Adrenal gland (tissue), 12 donors: ENCODE data around the gene DNAH8. TPM values are rescaled to one million over a fixed set of nuclear protein-coding genes. Genes with fewer than 3 reads are reported as not detected.

Experiments used
- DNase-seq, 7 donors: peaks; one replicate each; pipeline ENCODE4 v3.0.0-alpha.2; 2019 to 2020
- H3K27ac ChIP-seq, 5 donors: fragments of 200-600 bp; sonication (generic) in 4 of 5; 1 replicate in 3 of 5; 2 replicates in 2 of 5; pipeline versions ENCODE4 v1.5.1 to v1.8.0; 2016 to 2020; ENCODE audit warnings: mild to moderate bottlenecking in 1 of 5
- H3K27me3 ChIP-seq: fragments of 200-600 bp; 2 replicates; pipeline ENCODE4 v1.8.0; 2021
- H3K36me3 ChIP-seq, 2 donors: fragments of 200-600 bp; replicated peaks in 1 of 2; 1 replicate in 1 of 2; 2 replicates in 1 of 2; pipeline versions ENCODE4 v1.5.1 to v1.8.0; 2018 to 2022
- H3K4me1 ChIP-seq, 2 donors: fragments of 200-600 bp; replicated peaks in 1 of 2; 1 replicate in 1 of 2; 2 replicates in 1 of 2; pipeline versions ENCODE4 v1.5.1 to v1.8.0; 2018 to 2021
- H3K4me3 ChIP-seq, 4 donors: fragments of 200-600 bp; sonication (generic) in 3 of 4; one replicate each; pipeline ENCODE4 v1.5.1; 2016 to 2018
- H3K9me3 ChIP-seq, 3 donors: fragments of 200-600 bp; sonication (generic) in 1 of 3; replicated peaks in 1 of 3; 1 replicate in 2 of 3; 2 replicates in 1 of 3; pipeline versions ENCODE4 v1.5.1 to v1.8.0; 2016 to 2021
- POLR2A ChIP-seq, 2 donors: fragments of 450-650 bp; IDR thresholded peaks; one replicate each; pipeline ENCODE4 v1.6.1; 2017; ENCODE audit warnings: antibody characterized with exemption in 2 of 2, mild to moderate bottlenecking in 2 of 2, moderate library complexity in 1 of 2
- WGBS, 4 donors: extraction: QIAGEN DNeasy Blood & Tissue Kit in 2 of 4; methylation state at CpG; one replicate each; pipeline versions ENCODE4 v1.1.5 to v1.1.7; 2013 to 2017; 5-methylcytosine and 5-hydroxymethylcytosine counted together
- intact Hi-C, 2 donors: fragments of 100-400 bp; cut with DNase I; formaldehyde crosslinking; loops; one replicate each; pipeline versions ENCODE4 v1.14.1 to v1.15.0; 2022 to 2023
- polyA plus RNA-seq, 3 donors: library from polyadenylated mRNA; stranded (reverse); fragments of 200-250 nt in 2 of 3; fragments of 350-450 nt in 1 of 3; fragmentation: Illumina TruSeq in 1 of 3; extraction: RNeasy Lipid Tissue Mini Kit (QIAGEN cat#74804) in 1 of 3; gene quantifications; one replicate each; pipeline ENCODE4 v1.2.3, GENCODE V29; 2013 to 2014
- total RNA-seq, 9 donors: library from RNA; depleted of rRNA in 4 of 9; stranded (reverse); fragments of >200 nt in 4 of 9; fragments of 120-200 nt in 1 of 9; fragmentation: NEBNext Ultra II Directional in 1 of 9; extraction: Animal tissue kit (Norgen Biotek cat#: 25700) in 1 of 9; gene quantifications; one replicate each; pipeline versions ENCODE4 v1.1.0 to v1.2.4, GENCODE V29; 2013 to 2023
- TF ChIP-seq, protein P1 (sequence below), 6 experiments: fragments of 450-650 bp in 4 of 6; fragments of 200-600 bp in 2 of 6; sonication (generic) in 1 of 6; IDR thresholded peaks; 1 replicate in 5 of 6; 2 replicates in 1 of 6; pipeline versions ENCODE4 v1.5.1 to v1.8.0; 2016 to 2021; ENCODE audit warnings: antibody characterized with exemption in 6 of 6, mild to moderate bottlenecking in 2 of 6, moderate library complexity in 1 of 6
- donor health status: healthy with polysubstance abuse.
- donor health status: Bipolar disorder and iron deficiency.
- donor health status: DM: yes; HTN: yes; CAD: no.
- donor health status: DM: no; HTN: no; CAD: no.
- donor health status: DM: no; HTN: no; CAD: no.
- donor health status: DM: yes; HTN: yes; CAD: no.

Gene DNAH8
- total and polyA plus RNA-seq, 12 donors: under 0.01 to 0.02 TPM; not detected in 10

DNA sequence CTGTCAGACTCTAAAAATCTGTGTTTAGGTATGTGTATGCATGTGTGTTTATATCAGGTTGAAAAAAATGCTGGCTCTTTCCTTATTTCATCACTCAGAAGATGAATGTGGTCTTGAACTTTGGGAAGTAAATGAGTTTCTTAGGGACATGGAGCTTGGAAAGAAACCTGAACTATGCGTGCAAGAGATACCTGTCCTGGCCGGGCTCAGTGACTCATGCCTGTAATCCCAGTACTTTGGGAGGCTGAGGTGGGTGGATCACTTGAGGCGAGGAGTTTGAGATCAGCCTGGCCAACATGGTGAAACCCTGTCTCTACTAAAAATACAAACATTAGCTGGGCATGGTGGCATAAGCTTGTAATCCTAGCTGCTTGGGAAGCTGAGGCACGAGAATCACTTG lies 329.1 kb downstream of the DNAH8 start:
- H3K4me1 ChIP-seq: peaks cover 0 to 7% of the 10 kb centered on the region in 2 donors
- no peaks in the 10 kb centered on the region for H3K36me3 ChIP-seq
- no peak for TF ChIP-seq POLR2A (IDR thresholded peaks at IDR 0.05)
- TF ChIP-seq, protein P1, sequence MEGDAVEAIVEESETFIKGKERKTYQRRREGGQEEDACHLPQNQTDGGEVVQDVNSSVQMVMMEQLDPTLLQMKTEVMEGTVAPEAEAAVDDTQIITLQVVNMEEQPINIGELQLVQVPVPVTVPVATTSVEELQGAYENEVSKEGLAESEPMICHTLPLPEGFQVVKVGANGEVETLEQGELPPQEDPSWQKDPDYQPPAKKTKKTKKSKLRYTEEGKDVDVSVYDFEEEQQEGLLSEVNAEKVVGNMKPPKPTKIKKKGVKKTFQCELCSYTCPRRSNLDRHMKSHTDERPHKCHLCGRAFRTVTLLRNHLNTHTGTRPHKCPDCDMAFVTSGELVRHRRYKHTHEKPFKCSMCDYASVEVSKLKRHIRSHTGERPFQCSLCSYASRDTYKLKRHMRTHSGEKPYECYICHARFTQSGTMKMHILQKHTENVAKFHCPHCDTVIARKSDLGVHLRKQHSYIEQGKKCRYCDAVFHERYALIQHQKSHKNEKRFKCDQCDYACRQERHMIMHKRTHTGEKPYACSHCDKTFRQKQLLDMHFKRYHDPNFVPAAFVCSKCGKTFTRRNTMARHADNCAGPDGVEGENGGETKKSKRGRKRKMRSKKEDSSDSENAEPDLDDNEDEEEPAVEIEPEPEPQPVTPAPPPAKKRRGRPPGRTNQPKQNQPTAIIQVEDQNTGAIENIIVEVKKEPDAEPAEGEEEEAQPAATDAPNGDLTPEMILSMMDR (IDR thresholded peaks at IDR 0.05): no peak
- WGBS, 4 donors: 84 to 87% (median 85%) methylated on average over 4 of the region's 4 CpGs
- H3K4me3 ChIP-seq: no peak overlapping the region
- H3K9me3 ChIP-seq: no peaks in the 10 kb centered on the region
- no peak overlapping the region for H3K27ac ChIP-seq
- intact Hi-C loops: no loop called here
- H3K27me3 ChIP-seq: peaks cover 23% of the 10 kb centered on the region
- DNase-seq: no peak

DNA sequence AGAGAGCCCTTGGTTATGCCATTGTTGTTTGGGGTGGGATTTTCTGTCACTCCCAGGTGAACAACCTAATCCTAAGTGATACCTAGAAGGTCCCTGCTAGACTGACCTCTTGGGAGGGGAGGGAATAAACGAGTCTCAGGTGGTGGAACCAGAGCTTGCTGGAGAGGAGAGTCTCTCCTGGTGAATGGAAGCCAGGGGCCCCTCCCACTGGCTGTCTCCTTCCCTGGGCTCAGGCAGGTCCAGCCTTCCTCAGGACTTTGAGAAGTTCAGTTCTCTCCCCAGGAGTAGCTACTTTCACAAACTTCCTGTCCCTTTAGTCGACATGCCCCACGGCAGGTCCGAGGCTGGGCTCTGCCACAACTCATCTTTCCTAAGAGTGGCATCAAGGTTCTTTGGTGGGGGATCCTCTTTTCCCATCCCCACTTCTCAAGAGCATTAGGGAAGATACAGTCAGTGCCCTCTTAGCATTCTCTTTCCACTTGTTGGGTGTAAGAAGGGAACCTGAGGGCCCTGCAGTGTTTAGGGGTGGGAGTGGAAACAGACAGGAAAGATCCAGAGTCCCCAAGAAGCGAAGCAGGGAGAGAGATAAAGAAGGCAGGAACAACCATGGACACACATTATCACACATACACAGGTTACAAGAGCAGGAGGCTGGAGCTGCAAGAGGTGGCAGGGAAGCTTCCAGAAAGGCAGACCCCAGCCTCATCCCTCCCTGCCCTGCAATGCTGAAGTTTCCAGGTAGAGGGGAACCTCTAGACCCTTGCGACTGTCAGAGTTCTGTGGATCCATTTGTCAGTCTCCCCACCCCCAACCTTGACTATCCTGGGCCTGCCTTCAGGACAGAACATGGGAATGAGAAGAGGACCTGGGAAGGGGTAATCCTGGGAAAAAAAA lies 332.6 kb downstream of the DNAH8 start:
- Histone ChIP-seq H3K4me1 (peaks cover 0 to 7% of the 10 kb centered on the region in 2 donors), H3K36me3 (no peaks in the 10 kb centered on the region), H3K27ac (no peak overlapping the region), H3K9me3 (no peaks in the 10 kb centered on the region), H3K4me3 (no peak overlapping the region), H3K27me3 (peaks cover 20% of the 10 kb centered on the region)
- 62 to 69% (median 66%) methylated on average over 6 of the region's 6 CpGs for WGBS, 4 donors
- DNase-seq: peak in 1 of 7 donors; percentile 3
- intact Hi-C loops: no loop called here
- TF ChIP-seq, protein P1 (IDR thresholded peaks at IDR 0.05): no peak
- no peak for TF ChIP-seq POLR2A (IDR thresholded peaks at IDR 0.05)

DNA sequence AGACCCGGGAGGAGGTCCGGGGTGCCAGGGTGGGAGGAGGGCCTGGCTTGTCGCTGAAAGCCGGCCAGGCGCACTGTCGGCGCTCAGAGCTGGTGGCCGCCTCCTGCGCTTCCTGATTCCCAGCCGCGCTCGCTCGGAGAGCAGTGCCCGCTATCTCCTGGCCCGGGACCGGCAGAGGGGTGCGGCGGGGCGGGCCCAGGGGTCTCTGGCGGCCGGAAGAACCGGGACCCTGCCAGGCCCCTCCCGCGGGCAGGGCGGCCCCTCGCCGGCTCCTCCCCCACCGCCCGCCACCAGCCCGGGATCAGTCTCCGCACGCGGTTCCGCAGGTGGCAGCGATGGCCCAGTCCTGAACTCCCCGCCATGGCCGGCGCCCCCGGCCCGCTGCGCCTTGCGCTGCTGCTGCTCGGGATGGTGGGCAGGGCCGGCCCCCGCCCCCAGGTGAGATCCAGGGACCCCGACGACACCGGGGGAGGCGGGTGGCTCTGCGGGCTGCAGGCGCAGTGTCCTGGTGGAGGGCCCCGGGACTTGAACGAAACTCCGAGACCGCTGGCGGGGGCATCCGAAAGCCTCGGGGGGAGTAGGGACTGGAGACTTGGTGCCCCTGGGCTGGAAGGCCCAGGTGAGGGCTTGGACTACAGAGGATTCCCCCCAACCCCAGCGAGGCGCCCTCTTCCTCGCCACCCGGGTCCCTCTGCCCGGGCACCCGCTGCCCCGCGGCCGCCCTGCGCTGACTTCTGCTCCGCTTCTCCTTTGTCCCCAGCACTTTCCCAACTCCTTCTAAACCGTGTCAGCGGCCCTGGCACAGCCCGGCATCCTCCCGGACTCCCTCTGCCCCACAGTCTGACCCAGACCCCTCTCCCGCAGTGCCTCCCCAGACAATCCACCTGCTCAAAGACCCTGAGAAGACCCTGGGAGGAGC lies 333.6 kb downstream of the DNAH8 start, which contains the start of gene GLP1R:
TSS of gene GLP1R (plus strand) at position 301 of the 919 bp plus-strand sequence. CDS start at position 361, 60 bp downstream.
- TF ChIP-seq, protein P1 (IDR thresholded peaks at IDR 0.05): no peak
- TF ChIP-seq POLR2A (IDR thresholded peaks at IDR 0.05): no peak
- H3K27me3 ChIP-seq: peaks cover 20% of the 10 kb centered on the region
- no peak within 1 kb of the TSS for H3K27ac ChIP-seq
- H3K4me3 ChIP-seq: peak within 1 kb of the TSS in 2 of 4 donors; percentile 11 to 49
- H3K36me3 ChIP-seq: no peaks in the 10 kb centered on the region
- H3K4me1 ChIP-seq: peaks cover 0 to 7% of the 10 kb centered on the region in 2 donors
- 4 to 18% (median 6%) methylated on average over 17 to 74 of the region's 74 CpGs for WGBS, 4 donors
- intact Hi-C loops: no loop called here
- DNase-seq: peak in 1 of 7 donors; percentile 16
- H3K9me3 ChIP-seq: no peaks in the 10 kb centered on the region
